H9 (cell line): ENCODE data around the gene PHACTR1. TPM values are rescaled to one million over a fixed set of nuclear protein-coding genes. Genes with fewer than 3 reads are reported as not detected.

Source experiments
- DNase-seq: peaks from one replicate; pipeline ENCODE4 v3.0.0-alpha.2; 2017
- H2AFZ ChIP-seq: one replicate; pipeline ENCODE4 v1.6.1; 2013; ENCODE audit warnings: mild to moderate bottlenecking, low read length, control low read depth, moderate library complexity
- H2AK5ac ChIP-seq: 2 replicates; pipeline ENCODE4 v1.6.1; 2013; ENCODE audit warnings: low read length, control low read depth, mixed read lengths; ENCODE audit not compliant: insufficient read length
- H2BK120ac ChIP-seq: one replicate; pipeline ENCODE4 v1.6.1; 2013; ENCODE audit warnings: low read depth, mild to moderate bottlenecking, low read length, control low read depth, inconsistent platforms; ENCODE audit not compliant: poor library complexity, severe bottlenecking
- H2BK12ac ChIP-seq: 2 replicates; pipeline ENCODE4 v1.6.1; 2013; ENCODE audit warnings: low read length, control low read depth, mixed read lengths, low read depth; ENCODE audit not compliant: insufficient read length
- H2BK15ac ChIP-seq: 2 replicates; pipeline ENCODE4 v1.6.1; 2013; ENCODE audit warnings: low read depth, low read length, control low read depth
- H2BK20ac ChIP-seq: one replicate; pipeline ENCODE4 v1.6.1; 2013; ENCODE audit warnings: low read depth, mild to moderate bottlenecking, low read length, control low read depth, inconsistent platforms; ENCODE audit not compliant: poor library complexity, severe bottlenecking
- H2BK5ac ChIP-seq: 2 replicates; pipeline ENCODE4 v1.6.1; 2013; ENCODE audit warnings: low read length, control low read depth, mixed read lengths; ENCODE audit not compliant: insufficient read length
- H3K14ac ChIP-seq: 2 replicates; pipeline ENCODE4 v1.6.1; 2013; ENCODE audit warnings: low read length, control low read depth; ENCODE audit not compliant: insufficient read depth
- H3K18ac ChIP-seq: 2 replicates; pipeline ENCODE4 v1.6.1; 2013; ENCODE audit warnings: low read depth, mild to moderate bottlenecking, mixed read lengths, low read length, control low read depth; ENCODE audit not compliant: insufficient read length
- H3K23ac ChIP-seq: 2 replicates; pipeline ENCODE4 v1.6.1; 2013; ENCODE audit warnings: low read length, control low read depth, mixed read lengths, low read depth; ENCODE audit not compliant: insufficient read length
- H3K23me2 ChIP-seq: 2 replicates; pipeline ENCODE4 v1.6.1; 2013; ENCODE audit warnings: low read depth, mild to moderate bottlenecking, mixed read lengths, low read length, control low read depth; ENCODE audit not compliant: insufficient read length, poor library complexity, severe bottlenecking
- H3K27ac ChIP-seq: 2 replicates; pipeline ENCODE4 v1.5.1; 2013; ENCODE audit warnings: low read length, control low read depth, mixed read lengths, low read depth; ENCODE audit not compliant: insufficient read length
- H3K27me3 ChIP-seq: 2 replicates; pipeline ENCODE4 v1.6.1; 2013; ENCODE audit warnings: low read length, control low read depth, inconsistent platforms; ENCODE audit not compliant: insufficient read depth
- H3K4ac ChIP-seq: 2 replicates; pipeline ENCODE4 v1.6.1; 2013; ENCODE audit warnings: low read depth, mild to moderate bottlenecking, control low read depth, inconsistent platforms, low read length, moderate library complexity
- H3K4me1 ChIP-seq: 2 replicates; pipeline ENCODE4 v1.6.1; 2013; ENCODE audit warnings: low read length, control low read depth, inconsistent platforms; ENCODE audit not compliant: insufficient read depth
- H3K4me2 ChIP-seq: 2 replicates; pipeline ENCODE4 v1.6.1; 2013; ENCODE audit warnings: low read length, control low read depth, mixed read lengths; ENCODE audit not compliant: insufficient read length, insufficient read depth
- H3K56ac ChIP-seq: 2 replicates; pipeline ENCODE4 v1.6.1; 2013; ENCODE audit warnings: low read depth, mild to moderate bottlenecking, mixed read lengths, low read length, control low read depth; ENCODE audit not compliant: insufficient read length
- H3K79me1 ChIP-seq: 2 replicates; pipeline ENCODE4 v1.6.1; 2013; ENCODE audit warnings: low read depth, mild to moderate bottlenecking, moderate library complexity, low read length, control low read depth, inconsistent platforms; ENCODE audit not compliant: insufficient read depth, poor library complexity, severe bottlenecking
- H3K79me2 ChIP-seq: 2 replicates; pipeline ENCODE4 v1.6.1; 2013; ENCODE audit warnings: low read length, control low read depth, inconsistent platforms; ENCODE audit not compliant: insufficient read depth
- H3K9ac ChIP-seq: 2 replicates; pipeline ENCODE4 v1.6.1; 2013; ENCODE audit warnings: low read length, control low read depth, mixed read lengths; ENCODE audit not compliant: insufficient read length; ENCODE audit errors: extremely low read depth
- H3K9me3 ChIP-seq: one replicate; pipeline ENCODE4 v1.6.1; 2013; ENCODE audit warnings: low read depth, low read length, inconsistent platforms; ENCODE audit not compliant: control insufficient read depth
- H3T11ph ChIP-seq: one replicate; pipeline ENCODE4 v1.6.1; 2013; ENCODE audit warnings: mild to moderate bottlenecking, low read length, control low read depth, inconsistent platforms
- H4K20me1 ChIP-seq: one replicate; pipeline ENCODE4 v1.6.1; 2013; ENCODE audit not compliant: control insufficient read depth, insufficient read length, insufficient read depth
- H4K5ac ChIP-seq: 2 replicates; pipeline ENCODE4 v1.6.1; 2013; ENCODE audit warnings: low read depth, mild to moderate bottlenecking, mixed read lengths, low read length, control low read depth; ENCODE audit not compliant: insufficient read length
- H4K8ac ChIP-seq: replicated peaks from 2 replicates; pipeline ENCODE4 v1.6.1; 2013; ENCODE audit warnings: low read length, control low read depth, mixed read lengths, low read depth; ENCODE audit not compliant: insufficient read length
- H4K91ac ChIP-seq: 2 replicates; pipeline ENCODE4 v1.6.1; 2013; ENCODE audit warnings: low read depth, mild to moderate bottlenecking, moderate library complexity, mixed read lengths, low read length, control low read depth; ENCODE audit not compliant: insufficient read length
- H3K27ac Mint-ChIP-seq, 3 experiments: 2 replicates in 2 of 3; 3 replicates in 1 of 3; pipeline ENCODE4 v1.8.0; 2020 to 2021; ENCODE audit warnings: mixed read lengths in 3 of 3, mild to moderate bottlenecking in 1 of 3, moderate library complexity in 1 of 3
- H3K27me3 Mint-ChIP-seq: 2 replicates; pipeline ENCODE4 v1.8.0; 2021; ENCODE audit warnings: low read depth, mild to moderate bottlenecking, moderate library complexity, mixed read lengths
- H3K36me3 Mint-ChIP-seq, 3 experiments: 2 replicates in 2 of 3; 3 replicates in 1 of 3; pipeline ENCODE4 v1.8.0; 2020 to 2021; ENCODE audit warnings: low read depth in 3 of 3, mixed read lengths in 3 of 3; ENCODE audit not compliant: insufficient read depth in 1 of 3
- H3K4me1 Mint-ChIP-seq, 2 experiments: 2 replicates each; pipeline ENCODE4 v1.8.0; 2020; ENCODE audit warnings: mixed read lengths in 2 of 2
- H3K4me3 Mint-ChIP-seq, 2 experiments: 2 replicates in 1 of 2; 3 replicates in 1 of 2; pipeline ENCODE4 v1.8.0; 2020 to 2021; ENCODE audit warnings: mild to moderate bottlenecking in 2 of 2, mixed read lengths in 2 of 2, moderate library complexity in 1 of 2
- H3K9me3 Mint-ChIP-seq, 2 experiments: 2 replicates in 1 of 2; 3 replicates in 1 of 2; pipeline ENCODE4 v1.8.0; 2020; ENCODE audit warnings: mild to moderate bottlenecking in 2 of 2, mixed read lengths in 2 of 2, moderate library complexity in 1 of 2
- CTCF ChIP-seq: fragments of 200-600 bp; sonication (generic); conservative IDR thresholded peaks from 3 replicates; pipeline ENCODE4 v1.8.0; 2021; ENCODE audit warnings: antibody characterized with exemption, mild to moderate bottlenecking
- WGBS: extraction: QIAGEN DNeasy Blood & Tissue Kit; methylation state at CpG from one replicate; pipeline ENCODE4 v1.1.7; 2013; ENCODE audit warnings: missing lambda C conversion rate, low lambda C conversion rate, mixed read lengths; ENCODE audit not compliant: insufficient read length; ENCODE audit errors: extremely low coverage; 5-methylcytosine and 5-hydroxymethylcytosine counted together
- total RNA-seq: library from RNA; stranded (reverse); gene quantifications from 2 replicates; pipeline ENCODE4 v1.2.1, GENCODE V29; 2021

Gene PHACTR1
- total RNA-seq, 1 experiment from 2014 or later: 15.9 TPM

DNA sequence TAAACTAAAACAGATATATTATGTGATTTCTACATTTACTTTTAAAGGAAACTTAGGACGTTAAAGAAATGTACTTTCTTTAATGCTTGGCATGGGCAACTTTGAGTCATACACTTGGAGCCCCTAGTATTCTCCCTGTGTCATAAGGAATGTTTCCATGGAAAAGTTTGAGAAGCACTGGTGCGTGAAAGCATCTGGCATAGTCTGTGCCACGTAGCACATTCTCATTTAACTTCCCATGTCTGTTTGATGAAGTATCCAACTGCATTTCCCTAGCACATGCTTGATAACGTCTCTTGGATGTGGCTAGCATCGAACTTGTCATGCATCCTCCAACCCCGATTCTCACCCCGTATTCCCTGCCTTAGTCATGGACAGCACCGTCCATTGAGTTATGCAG, 439.8 kb downstream of the PHACTR1 start:
- H3K36me3 Mint-ChIP-seq: no peaks in the 10 kb centered on the region
- Histone ChIP-seq H4K5ac (no peak overlapping the region), H4K91ac (no peak overlapping the region), H2AFZ (no peak overlapping the region), H3K9me3 (no peaks in the 10 kb centered on the region), H3K79me1 (no peaks in the 10 kb centered on the region), H3K56ac (no peak overlapping the region), H3T11ph (no peak overlapping the region), H3K23me2 (no peaks in the 10 kb centered on the region), H3K4me1 (peaks cover 5% of the 10 kb centered on the region; the same call in 1 of the 2 replicates), H3K14ac (no peak overlapping the region), H2BK120ac (no peak overlapping the region), H3K4ac (no peak overlapping the region), H2AK5ac (no peak overlapping the region), H2BK12ac (no peak overlapping the region), H3K27ac (no peak overlapping the region), H3K9ac (no peak overlapping the region), H3K79me2 (no peaks in the 10 kb centered on the region), H4K20me1 (no peaks in the 10 kb centered on the region), H3K23ac (no peak overlapping the region), H3K4me2 (no peak overlapping the region), H3K27me3 (no peaks in the 10 kb centered on the region), H2BK15ac (no peak overlapping the region), H3K18ac (no peak overlapping the region), H4K8ac (no peak overlapping the region), H2BK5ac (no peak overlapping the region), H2BK20ac (no peak overlapping the region)
- H3K9me3 Mint-ChIP-seq: no peaks in the 10 kb centered on the region
- WGBS: no CpG with 5 or more reads among the region's 8 CpGs
- DNase-seq: no peak
- H3K27ac Mint-ChIP-seq: no peak overlapping the region
- H3K4me3 Mint-ChIP-seq: no peak overlapping the region
- TF ChIP-seq CTCF: no peak
- peaks cover 1% of the 10 kb centered on the region; the same call in 1 of the 2 replicates for H3K27me3 Mint-ChIP-seq
- H3K4me1 Mint-ChIP-seq: peaks cover 19 to 29% of the 10 kb centered on the region in 2 experiments
